ENCODE data around the gene EMC9. TPM values are rescaled to one million over a fixed set of nuclear protein-coding genes. Genes with fewer than 3 reads are reported as not detected.

The EMC9 gene
- total RNA-seq, 1 experiment from 2014 or later = 27.4 TPM

- Histone ChIP-seq H3K9me2 (ENCODE audit: insufficient read depth) (no peaks in the 10 kb centered on the region), H3K4me3 (no peak overlapping the region), H3K36me3 (ENCODE audit: low read depth) (no peaks in the 10 kb centered on the region; the same call in 1 of the 2 replicates), H3K4me2 (no peak overlapping the region), H3K27ac (no peak overlapping the region), H3K9me3 (ENCODE audit: insufficient read depth, low read depth) (no peaks in the 10 kb centered on the region), H4K20me1 (ENCODE audit: insufficient read depth) (no peaks in the 10 kb centered on the region), H3K27me3 (ENCODE audit: insufficient read depth, low read depth) (no peaks in the 10 kb centered on the region), H3K79me2 (ENCODE audit: low read depth) (peaks cover 21% of the 10 kb centered on the region), H3F3A (ENCODE audit: insufficient read depth, low read depth) (peaks cover 3% of the 10 kb centered on the region; the same call in 1 of the 2 replicates), H2AFZ (no peak overlapping the region), H3K4me1 (replicated peaks; ENCODE audit: insufficient read depth) (peaks cover 6% of the 10 kb centered on the region; the same call in 1 of the 2 replicates)
- no TSS peak for BruUV-seq (replicated peaks)
- ChIA-PET POLR2A (ENCODE audit: unreplicated experiment) (no interaction called here), CTCF (interaction anchor here (1.1 kb wide), 1 partner anchor 10 kb away, joined by 4 read pairs; the partner anchor contains the start of gene IRF9)
- intact Hi-C loops (cut with micrococcal nuclease; ENCODE audit: unreplicated experiment) = no loop called here
- TF ChIP-seq EZH2 (IDR thresholded peaks at IDR 0.05; ENCODE audit: low read depth) (no peak), CTCF (conservative IDR thresholded peaks at IDR 0.05) (no peak)
- no peak for DNase-seq
These were observed 9.6 kb upstream of the EMC9 start for GRCh38 chr14:24150993-24151392.

- POLR2A ChIA-PET (ENCODE audit: unreplicated experiment) = no interaction called here
- Histone ChIP-seq H4K20me1 (ENCODE audit: insufficient read depth) (no peaks in the 10 kb centered on the region), H2AFZ (no peak overlapping the region), H3K27ac (no peak overlapping the region), H3K79me2 (ENCODE audit: low read depth) (peaks cover 25% of the 10 kb centered on the region), H3K36me3 (ENCODE audit: low read depth) (no peaks in the 10 kb centered on the region; the same call in 1 of the 2 replicates), H3K9me2 (ENCODE audit: insufficient read depth) (no peaks in the 10 kb centered on the region), H3K27me3 (ENCODE audit: insufficient read depth, low read depth) (no peaks in the 10 kb centered on the region), H3K9me3 (ENCODE audit: insufficient read depth, low read depth) (no peaks in the 10 kb centered on the region), H3K4me2 (no peak overlapping the region), H3K4me3 (no peak overlapping the region), H3K4me1 (replicated peaks; ENCODE audit: insufficient read depth) (peaks cover 10% of the 10 kb centered on the region), H3F3A (ENCODE audit: insufficient read depth, low read depth) (peaks cover 3% of the 10 kb centered on the region; the same call in 1 of the 2 replicates)
- CTCF ChIA-PET = no interaction called here
- no peak for TF ChIP-seq EZH2 (IDR thresholded peaks at IDR 0.05; ENCODE audit: low read depth)
- no peak for TF ChIP-seq CTCF (conservative IDR thresholded peaks at IDR 0.05)
- intact Hi-C loops (cut with micrococcal nuclease; ENCODE audit: unreplicated experiment) = no loop called here
- no peak for DNase-seq
- BruUV-seq (replicated peaks) = no TSS peak
These were observed 9.2 kb upstream of the EMC9 start for GRCh38 chr14:24150567-24150966.

GRCh38 chr14:24150061-24150460 lies 8.7 kb upstream of the EMC9 start:
- Histone ChIP-seq H3K27ac (no peak overlapping the region), H3K9me2 (ENCODE audit: insufficient read depth) (no peaks in the 10 kb centered on the region), H3K79me2 (ENCODE audit: low read depth) (peaks cover 30% of the 10 kb centered on the region), H3K4me1 (replicated peaks; ENCODE audit: insufficient read depth) (peaks cover 15% of the 10 kb centered on the region), H3F3A (ENCODE audit: insufficient read depth, low read depth) (peaks cover 3% of the 10 kb centered on the region; the same call in 1 of the 2 replicates), H3K9me3 (ENCODE audit: insufficient read depth, low read depth) (no peaks in the 10 kb centered on the region), H3K4me2 (no peak overlapping the region), H3K27me3 (ENCODE audit: insufficient read depth, low read depth) (no peaks in the 10 kb centered on the region), H2AFZ (no peak overlapping the region), H3K36me3 (ENCODE audit: low read depth) (no peaks in the 10 kb centered on the region; the same call in 1 of the 2 replicates), H4K20me1 (ENCODE audit: insufficient read depth) (no peaks in the 10 kb centered on the region), H3K4me3 (no peak overlapping the region)
- DNase-seq = no peak
- ChIA-PET POLR2A (ENCODE audit: unreplicated experiment) (no interaction called here), CTCF (no interaction called here)
- TF ChIP-seq CTCF (conservative IDR thresholded peaks at IDR 0.05) = no peak
- TF ChIP-seq EZH2 (IDR thresholded peaks at IDR 0.05; ENCODE audit: low read depth) = no peak
- intact Hi-C loops (cut with micrococcal nuclease; ENCODE audit: unreplicated experiment) = no loop called here
- BruUV-seq (replicated peaks) = no TSS peak

All from PC-9 (cell line).